Measurements from ENCODE around the gene QKI.

GRCh38 chr6:163395122-163395830, 19.2 kb upstream of the QKI start:
- TF ChIP-seq CTCF (IDR thresholded peaks at IDR 0.05) (no peak), POLR2A (IDR thresholded peaks at IDR 0.05) (no peak), EP300 (IDR thresholded peaks at IDR 0.05) (no peak), POLR2AphosphoS5 (IDR thresholded peaks at IDR 0.05) (no peak)
